IPS DF 19.7 (cell line): Measurements from ENCODE around the gene ASPN.
"Not testable (repeated sequence)": the region's sequence is repeated elsewhere in the genome, so short reads cannot be mapped to it uniquely, and the experiment has no call there.

Experiments used
- DNase-seq: peaks from one replicate; pipeline ENCODE4 v3.0.0-alpha.2; 2013; ENCODE audit warnings: low read depth, low spot score

Gene ASPN

GRCh38 chr9:92422611-92423338 lies 59.5 kb downstream of the ASPN start:
- DNase-seq, result no peak

- DNase-seq, result no peak
Observed at GRCh38 chr9:92414566-92414965, 67.7 kb downstream of the ASPN start.

GRCh38 chr9:92411157-92411556 lies 71.1 kb downstream of the ASPN start:
- not testable (repeated sequence) for DNase-seq

GRCh38 chr9:92408747-92409478 lies 73.4 kb downstream of the ASPN start:
- DNase-seq, result no peak

- no peak for DNase-seq
Observed at GRCh38 chr9:92407818-92408217, 74.5 kb downstream of the ASPN start.

DNA sequence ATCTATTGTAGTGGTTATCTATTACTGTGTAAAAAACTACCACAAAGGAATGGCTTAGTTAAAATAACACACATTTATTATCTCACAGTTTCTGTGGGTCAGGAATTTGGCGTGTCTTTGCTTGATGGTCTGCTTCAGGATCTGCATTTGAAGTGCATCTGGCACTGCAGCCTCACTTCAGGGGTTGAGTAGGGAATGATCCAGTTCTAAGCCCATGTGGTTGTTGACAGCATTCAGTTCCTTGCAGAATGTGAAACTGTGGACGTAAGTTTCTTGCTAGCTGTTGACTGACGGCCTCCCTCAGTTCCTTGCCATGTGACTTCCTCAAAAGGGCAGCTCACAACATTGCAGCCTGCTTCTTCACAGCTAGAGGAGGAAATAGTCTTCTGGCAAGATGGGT lies 75.8 kb downstream of the ASPN start:
- DNase-seq, result no peak
